Medulla oblongata (tissue), 1 donor: ENCODE measurements around the gene PLCB4.

Experiments used
- DNase-seq: peaks from one replicate; pipeline ENCODE4 v3.0.0-alpha.2; 2015; ENCODE audit errors: extremely low spot score

The PLCB4 gene

GRCh38 chr20:9269280-9269971, 200.5 kb downstream of the PLCB4 start:
- no peak for DNase-seq

- no peak for DNase-seq
These were observed 201.9 kb downstream of the PLCB4 start for GRCh38 chr20:9270831-9271230.

- DNase-seq = no peak
These were observed 208.1 kb downstream of the PLCB4 start for GRCh38 chr20:9276966-9277468.

- DNase-seq = no peak
These were observed 211.1 kb downstream of the PLCB4 start for GRCh38 chr20:9279918-9280401.

GRCh38 chr20:9280666-9281065, 211.8 kb downstream of the PLCB4 start:
- no peak for DNase-seq

GRCh38 chr20:9281803-9282202, 212.9 kb downstream of the PLCB4 start:
- DNase-seq = no peak

GRCh38 chr20:9285617-9286016, 216.7 kb downstream of the PLCB4 start:
- DNase-seq = no peak

- no peak for DNase-seq
These were observed 217.9 kb downstream of the PLCB4 start for GRCh38 chr20:9286501-9287461.

- DNase-seq = no peak
These were observed 218.9 kb downstream of the PLCB4 start for GRCh38 chr20:9287826-9288225.

GRCh38 chr20:9290331-9290730, 221.4 kb downstream of the PLCB4 start:
- no peak for DNase-seq

- DNase-seq = no peak
These were observed 224.3 kb downstream of the PLCB4 start for GRCh38 chr20:9293145-9293544.

- DNase-seq = no peak
These were observed 225.2 kb downstream of the PLCB4 start for GRCh38 chr20:9294041-9294440.

- no peak for DNase-seq
These were observed 230.0 kb downstream of the PLCB4 start for GRCh38 chr20:9298906-9299305.

GRCh38 chr20:9300080-9300479, 231.2 kb downstream of the PLCB4 start:
- DNase-seq = no peak

- DNase-seq = no peak
These were observed 231.6 kb downstream of the PLCB4 start for GRCh38 chr20:9300534-9300933.

- peak; percentile 84 for DNase-seq
These were observed 232.5 kb downstream of the PLCB4 start for GRCh38 chr20:9301129-9302090.

GRCh38 chr20:9302091-9302462, 233.2 kb downstream of the PLCB4 start:
- DNase-seq = no peak

GRCh38 chr20:9306521-9306920, 237.6 kb downstream of the PLCB4 start:
- no peak for DNase-seq

- no peak for DNase-seq
These were observed 239.2 kb downstream of the PLCB4 start for GRCh38 chr20:9308056-9308455.

- no peak for DNase-seq
These were observed 242.2 kb downstream of the PLCB4 start for GRCh38 chr20:9311132-9311531.

GRCh38 chr20:9319687-9320384, 250.9 kb downstream of the PLCB4 start:
- no peak for DNase-seq
